CD4-positive, alpha-beta T cell treated with Interleukin-15 for 1 hour (primary cell): ENCODE results near the gene APOBR.
"Not testable (repeated sequence)": the region's sequence is repeated elsewhere in the genome, so short reads cannot be mapped to it uniquely, and the experiment has no call there.

Experiments
- DNase-seq: peaks from one replicate; pipeline ENCODE4 v3.0.0-alpha.2; 2020

Gene APOBR

DNA sequence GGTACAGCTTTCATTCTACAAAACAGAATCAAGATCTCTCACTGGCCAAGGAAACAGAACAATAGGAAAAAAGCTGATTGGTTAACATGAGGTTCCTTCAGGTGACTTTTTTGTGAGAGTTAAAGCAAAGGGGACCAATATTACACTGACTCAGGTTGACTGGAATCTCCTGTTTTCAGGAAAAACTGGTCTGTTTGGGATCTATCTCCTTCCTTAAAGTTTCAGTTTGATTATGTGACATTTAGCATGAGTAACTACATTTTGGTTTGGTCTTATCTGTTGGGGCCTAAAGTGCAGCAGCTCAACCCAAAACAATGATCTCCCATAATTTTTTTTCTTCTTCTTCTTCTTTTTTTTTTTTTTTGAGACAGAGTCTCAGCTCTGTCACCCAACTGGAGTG is 34.7 kb downstream of the APOBR start:
- no peak for DNase-seq

DNA sequence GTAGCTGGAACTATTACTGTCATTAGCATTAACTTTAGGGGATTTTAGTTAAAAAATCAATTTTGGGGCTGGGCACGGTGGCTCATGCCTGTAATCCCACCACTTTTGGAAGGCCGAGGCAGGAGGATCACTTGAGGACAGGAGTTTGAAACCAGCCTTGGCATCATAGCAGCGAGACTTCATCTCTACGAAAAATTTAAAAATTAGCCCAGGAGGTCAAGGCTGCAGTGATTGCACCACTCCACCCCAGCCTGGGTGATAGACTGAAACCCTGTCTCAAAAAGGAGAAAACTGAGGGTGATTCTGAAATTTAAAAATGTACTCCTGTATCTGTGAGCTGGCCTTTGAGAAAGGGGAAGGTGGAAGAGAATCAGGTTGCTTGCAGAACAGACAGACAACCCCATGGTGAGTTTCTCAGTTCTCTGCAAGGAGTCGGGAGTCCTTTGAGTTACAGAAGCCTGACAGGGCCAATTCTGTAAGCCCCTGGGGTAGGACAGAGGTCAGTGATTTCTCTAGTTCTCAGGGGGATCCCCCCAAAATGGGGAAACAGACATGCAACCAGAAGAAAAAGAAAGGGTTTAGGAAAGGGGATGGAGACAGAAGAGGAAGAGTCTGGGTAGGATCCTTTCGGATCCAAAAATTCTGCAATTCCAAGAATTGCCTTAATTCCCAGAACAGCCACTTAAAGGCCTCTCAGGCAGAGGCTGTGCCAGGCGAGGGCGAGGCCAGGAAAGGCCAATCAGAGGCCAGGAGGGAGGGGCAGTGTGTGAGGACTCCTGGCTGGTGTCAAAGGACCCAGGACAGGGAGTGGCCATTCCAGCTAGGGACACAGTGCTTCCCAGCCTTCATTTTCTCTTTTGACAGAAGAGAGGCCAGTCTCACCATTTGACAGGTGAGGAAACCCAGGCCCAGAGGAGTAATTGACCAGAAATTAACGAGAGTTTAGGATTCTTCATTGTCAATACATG is 37.6 kb downstream of the APOBR start:
- no peak for DNase-seq

DNA sequence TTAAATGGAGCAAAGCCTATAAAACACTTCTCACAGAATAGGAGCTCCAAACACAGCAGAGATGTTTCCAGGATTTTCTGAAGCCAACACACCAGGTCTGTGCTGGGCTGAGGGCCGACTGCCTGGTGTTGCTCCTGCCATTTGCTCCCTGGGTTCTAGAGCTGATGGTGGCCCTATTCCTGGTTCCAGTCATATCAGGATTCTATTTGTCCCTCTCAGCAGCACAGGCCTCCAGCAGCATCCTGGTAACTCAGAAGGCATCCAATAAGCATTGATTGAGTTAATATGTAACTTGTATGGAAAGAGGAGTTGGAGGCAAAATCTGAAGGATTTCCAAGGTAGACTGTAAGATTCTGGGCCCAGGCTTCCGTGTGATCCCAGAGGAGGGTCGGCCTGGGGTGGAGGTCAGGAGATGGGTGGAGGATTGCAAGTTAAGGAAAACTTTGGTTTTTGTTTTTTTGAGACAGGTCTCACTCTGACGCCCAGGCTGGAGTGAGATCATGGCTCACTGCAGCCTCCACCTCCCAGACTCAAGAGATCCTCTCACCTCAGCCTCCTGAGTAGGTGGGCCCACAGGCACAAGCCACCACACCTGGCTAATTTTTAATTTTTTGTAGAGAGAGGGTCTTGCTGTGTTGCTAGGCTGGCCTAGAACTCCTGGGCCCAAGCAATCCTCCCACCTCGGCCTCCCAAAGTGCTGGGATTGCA is 38.7 kb downstream of the APOBR start:
- DNase-seq = no peak

DNA sequence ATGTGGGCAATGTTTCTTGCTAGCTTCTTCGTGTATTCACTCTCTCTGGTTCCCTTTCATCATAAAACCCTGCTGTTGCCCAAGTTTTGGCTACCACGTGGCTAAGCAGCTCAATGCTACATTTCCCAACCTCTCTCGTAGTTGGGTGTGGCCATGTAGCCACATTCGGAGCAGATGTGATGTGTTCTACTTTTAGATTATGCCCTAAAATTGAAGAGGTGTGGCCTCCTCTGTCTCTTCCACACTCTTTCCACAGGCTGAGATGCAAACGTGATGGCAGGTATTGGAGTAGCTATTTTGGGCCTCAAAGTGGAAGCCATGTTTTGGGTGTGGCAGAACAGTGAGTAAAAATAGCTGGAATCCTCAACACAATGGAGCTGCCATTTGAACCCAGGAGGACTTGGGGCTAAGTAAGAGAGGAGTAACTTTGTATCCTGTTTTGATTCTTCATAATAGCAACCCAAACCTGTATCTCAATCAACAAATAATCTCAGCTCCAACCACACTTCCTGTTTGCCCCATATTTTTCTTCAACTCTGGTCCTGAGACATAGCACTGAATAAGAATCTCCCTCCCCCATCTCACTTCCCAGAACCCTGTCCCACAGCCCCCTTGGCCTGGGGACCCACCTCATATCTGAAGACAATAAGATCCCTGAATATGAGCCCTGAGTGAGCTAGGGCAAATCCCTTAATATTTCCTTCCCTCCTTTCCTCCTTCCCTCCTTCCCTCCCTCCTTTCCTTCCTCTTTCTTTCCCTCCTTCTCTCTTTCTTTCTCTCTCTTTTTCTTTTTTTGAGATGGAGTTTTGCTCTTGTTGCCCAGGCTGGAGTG is 40.3 kb downstream of the APOBR start:
- DNase-seq = peak; percentile 71

GRCh38 chr16:28537076-28537475 is 42.6 kb downstream of the APOBR start:
- no peak for DNase-seq

- DNase-seq = no peak
Observed at GRCh38 chr16:28537964-28538732, 43.7 kb downstream of the APOBR start.

DNA sequence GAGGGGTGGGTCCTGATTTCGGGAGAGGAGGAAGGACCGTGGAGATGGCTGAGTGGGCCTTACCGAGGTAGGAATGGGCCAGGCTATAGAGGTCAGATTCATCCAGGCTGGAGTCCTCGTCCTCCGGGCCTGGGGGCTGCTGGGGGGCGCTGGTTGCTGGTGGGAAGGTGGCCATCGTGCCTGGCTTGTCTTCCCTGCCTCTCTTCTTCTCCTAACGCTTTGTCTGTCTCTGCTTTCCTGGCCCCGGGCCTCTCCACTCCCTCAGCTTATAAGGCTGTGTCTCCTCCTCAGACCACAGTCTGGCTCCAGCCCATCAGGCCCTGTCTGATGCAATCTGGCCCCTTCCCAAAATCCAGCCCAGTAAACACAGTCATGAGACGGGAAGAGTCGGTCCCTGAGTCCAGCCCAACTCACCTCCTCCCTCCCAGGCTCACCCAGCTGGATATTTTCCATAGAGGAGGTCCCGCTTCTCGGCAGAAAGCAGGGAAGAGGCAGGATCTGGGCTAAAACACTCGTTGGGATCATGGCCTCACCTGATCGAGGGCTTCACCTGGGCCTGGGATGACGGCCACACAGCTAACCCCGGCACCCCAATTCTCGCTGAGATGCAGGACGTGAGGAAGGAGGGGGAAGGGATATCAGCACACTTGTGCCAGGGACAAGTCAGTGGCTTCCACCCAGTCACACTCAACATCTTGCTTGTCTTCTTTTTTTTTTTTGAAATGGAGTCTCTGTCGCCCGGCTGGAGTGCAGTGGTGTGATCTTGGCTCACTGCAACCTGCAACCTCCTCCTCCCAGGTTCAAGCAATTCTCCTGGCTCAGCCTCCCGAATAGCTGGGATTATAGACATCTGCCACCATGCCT is 44.5 kb downstream of the APOBR start, which contains the start of gene NUPR1:
Gene NUPR1 (minus strand): TSS at position 242 of the 864 bp plus-strand sequence. CDS start 67 bp downstream, at position 175.
- no peak for DNase-seq

- DNase-seq = no peak
Observed at GRCh38 chr16:28540346-28540745, 45.9 kb downstream of the APOBR start.

DNA sequence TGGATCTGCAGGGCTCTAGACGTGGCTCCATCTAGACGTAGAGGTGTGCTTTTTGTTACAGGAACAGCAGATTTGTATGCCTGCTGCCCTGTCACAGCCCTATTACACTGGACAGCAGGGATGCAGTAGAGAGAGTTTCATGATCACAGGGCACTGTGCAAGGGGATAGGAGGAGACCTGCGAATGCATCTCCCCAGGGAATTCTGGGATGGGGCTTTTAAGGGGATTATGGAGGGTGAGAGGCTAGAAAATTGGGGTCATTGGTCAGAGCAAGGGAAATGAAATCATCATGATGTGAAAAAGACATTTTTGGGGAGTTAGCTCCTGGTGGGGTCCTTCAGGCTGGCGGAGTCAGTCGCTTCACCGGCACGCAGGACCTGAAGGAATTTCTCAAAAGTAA is 48.2 kb downstream of the APOBR start:
- no peak for DNase-seq

DNA sequence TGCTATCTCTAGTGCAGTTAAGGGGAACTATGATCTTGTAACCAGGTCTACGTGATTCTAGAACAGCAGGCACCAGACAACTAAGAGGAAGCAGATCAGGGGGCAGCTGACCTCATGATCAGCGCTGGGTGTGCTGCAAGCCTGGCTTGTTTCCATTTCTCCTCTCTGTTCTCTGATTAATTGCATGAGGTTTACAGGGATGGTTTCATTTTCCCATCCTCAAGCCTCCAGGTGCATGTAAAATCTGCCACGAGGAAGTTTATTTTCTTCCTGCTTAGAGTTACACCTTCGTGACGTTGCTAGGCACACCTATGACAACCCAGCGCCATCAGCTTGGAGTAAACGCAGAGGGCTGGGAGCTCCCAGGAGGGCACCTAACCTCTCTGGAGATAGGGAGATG is 48.6 kb downstream of the APOBR start:
- DNase-seq = peak; percentile 54

- no peak for DNase-seq
Observed at GRCh38 chr16:28544998-28545397, 50.6 kb downstream of the APOBR start.

DNA sequence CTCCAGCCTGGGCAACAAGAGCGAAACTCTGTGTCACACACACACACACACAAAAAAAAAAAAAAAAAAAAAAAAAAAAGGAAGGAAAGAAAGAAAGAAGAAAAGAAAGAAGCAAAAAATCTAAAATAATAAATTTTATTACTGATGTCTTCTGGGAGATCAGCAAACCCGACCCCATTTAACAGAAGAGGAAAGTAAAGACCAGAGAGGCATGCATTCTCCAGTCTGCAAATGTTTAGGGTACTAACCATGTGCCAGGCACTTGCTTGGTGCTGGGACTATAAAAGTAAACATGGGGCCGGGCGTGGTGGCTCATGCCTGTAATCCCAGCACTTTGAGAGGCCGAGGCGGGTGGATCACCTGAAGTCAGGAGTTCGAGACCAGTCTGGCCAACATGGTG is 51.5 kb downstream of the APOBR start:
- DNase-seq = not testable (repeated sequence)

DNA sequence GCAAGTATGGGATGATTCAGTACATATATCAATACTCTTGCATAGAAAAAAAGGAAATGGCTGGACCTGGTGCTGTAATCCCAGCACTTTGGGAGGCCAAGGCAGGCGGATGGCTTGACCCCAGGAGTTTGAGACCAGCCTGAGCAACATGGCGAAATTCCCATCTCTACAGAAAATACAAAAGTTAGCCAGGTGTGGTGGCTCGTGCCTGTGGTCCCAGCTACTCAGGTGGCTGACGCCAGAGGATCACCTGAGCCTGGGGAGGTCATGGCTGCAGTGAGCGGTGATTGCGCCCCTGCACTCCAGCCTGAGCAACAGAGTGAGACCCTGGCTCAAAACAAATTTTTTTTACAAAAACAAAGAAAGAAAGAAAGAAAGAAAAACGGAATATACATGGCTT is 52.2 kb downstream of the APOBR start:
- no peak for DNase-seq

DNA sequence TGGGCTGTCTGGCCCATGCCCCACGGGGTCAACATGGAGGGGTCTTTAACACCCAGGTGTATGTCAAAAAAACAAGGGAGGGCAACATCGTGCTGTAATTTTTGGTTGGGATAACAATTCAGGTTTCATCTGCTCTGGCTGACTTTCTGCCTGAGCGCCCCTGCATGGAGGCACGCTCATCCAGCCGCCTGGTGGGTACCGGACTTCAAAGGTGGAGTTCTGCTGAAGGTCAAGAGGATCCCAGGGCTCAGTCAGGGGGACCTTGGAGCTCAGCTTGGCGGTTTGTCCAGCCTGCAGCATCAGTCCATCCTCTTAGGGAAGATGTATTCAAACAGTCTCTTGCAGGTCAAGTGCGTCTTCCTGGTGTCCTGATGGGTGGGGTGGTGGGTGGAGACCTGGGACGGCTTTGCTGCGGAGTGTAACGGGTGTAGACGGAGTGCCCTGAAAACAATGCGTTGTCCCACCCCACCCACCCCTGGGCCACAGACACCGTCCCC is 53.9 kb downstream of the APOBR start:
- no peak for DNase-seq
